ENCODE measurements around the gene AGBL1. TPM values are rescaled to one million over a fixed set of nuclear protein-coding genes. Genes with fewer than 3 reads are reported as not detected.

The AGBL1 gene
- total and polyA plus RNA-seq, 4 donors = 0.08 to 147 (median 4.7) TPM

DNA sequence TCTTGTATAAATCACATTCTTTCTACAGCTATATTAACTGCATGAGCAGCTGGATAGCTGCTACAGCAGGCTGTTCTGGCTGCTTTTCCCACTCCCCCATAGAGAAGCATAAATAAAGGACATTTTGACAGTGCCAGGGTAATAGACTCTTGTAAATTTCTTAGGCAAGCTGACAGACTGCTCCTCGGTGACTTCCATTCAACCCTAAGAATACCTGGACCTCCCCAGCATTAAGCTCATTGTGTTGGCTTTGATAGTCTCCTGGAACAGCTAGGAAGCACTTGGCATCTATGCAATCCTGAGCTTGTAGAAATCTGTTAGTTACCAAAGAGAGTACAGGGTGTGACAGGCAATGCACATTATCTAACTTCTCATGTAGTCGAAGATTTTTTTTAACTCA, 475.4 kb downstream of the AGBL1 start:
- peak; percentile 45 to 80 (median 71) for DNase-seq
- H3K36me3 ChIP-seq (ENCODE audit: control insufficient read depth in 4 of 4, insufficient read depth in 4 of 4, low read length in 4 of 4) = no peaks in the 10 kb centered on the region
- ATAC-seq (ENCODE audit: insufficient read depth, low FRiP score) = no peak
- no peaks in the 10 kb centered on the region for H3K9me3 ChIP-seq (ENCODE audit: control insufficient read depth in 4 of 4, insufficient read depth in 3 of 4, low read length in 3 of 4)
- H3K4me1 ChIP-seq (ENCODE audit: control insufficient read depth in 5 of 5, insufficient read depth in 5 of 5, low read length in 5 of 5) = peaks cover 0 to 14% (median 1%) of the 10 kb centered on the region in 5 donors
- H3K9ac ChIP-seq (ENCODE audit: insufficient read depth in 1 of 2, low read length in 2 of 2) = no peak overlapping the region
- TF ChIP-seq, protein P1, sequence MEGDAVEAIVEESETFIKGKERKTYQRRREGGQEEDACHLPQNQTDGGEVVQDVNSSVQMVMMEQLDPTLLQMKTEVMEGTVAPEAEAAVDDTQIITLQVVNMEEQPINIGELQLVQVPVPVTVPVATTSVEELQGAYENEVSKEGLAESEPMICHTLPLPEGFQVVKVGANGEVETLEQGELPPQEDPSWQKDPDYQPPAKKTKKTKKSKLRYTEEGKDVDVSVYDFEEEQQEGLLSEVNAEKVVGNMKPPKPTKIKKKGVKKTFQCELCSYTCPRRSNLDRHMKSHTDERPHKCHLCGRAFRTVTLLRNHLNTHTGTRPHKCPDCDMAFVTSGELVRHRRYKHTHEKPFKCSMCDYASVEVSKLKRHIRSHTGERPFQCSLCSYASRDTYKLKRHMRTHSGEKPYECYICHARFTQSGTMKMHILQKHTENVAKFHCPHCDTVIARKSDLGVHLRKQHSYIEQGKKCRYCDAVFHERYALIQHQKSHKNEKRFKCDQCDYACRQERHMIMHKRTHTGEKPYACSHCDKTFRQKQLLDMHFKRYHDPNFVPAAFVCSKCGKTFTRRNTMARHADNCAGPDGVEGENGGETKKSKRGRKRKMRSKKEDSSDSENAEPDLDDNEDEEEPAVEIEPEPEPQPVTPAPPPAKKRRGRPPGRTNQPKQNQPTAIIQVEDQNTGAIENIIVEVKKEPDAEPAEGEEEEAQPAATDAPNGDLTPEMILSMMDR (IDR thresholded peaks at IDR 0.05; ENCODE audit: control extremely low read depth, extremely low read depth) = no peak
- H3K27me3 ChIP-seq (ENCODE audit: control insufficient read depth in 3 of 3, insufficient read depth in 3 of 3, low read length in 2 of 3) = no peaks in the 10 kb centered on the region
- no peak overlapping the region for H3K4me3 ChIP-seq
- 56 to 70% methylated on average over 2 of the region's 2 CpGs for whole genome bisulfite sequencing, 2 donors
- H3K27ac ChIP-seq (ENCODE audit: low read depth in 1 of 2, low read length in 1 of 2) = no peak overlapping the region

DNA sequence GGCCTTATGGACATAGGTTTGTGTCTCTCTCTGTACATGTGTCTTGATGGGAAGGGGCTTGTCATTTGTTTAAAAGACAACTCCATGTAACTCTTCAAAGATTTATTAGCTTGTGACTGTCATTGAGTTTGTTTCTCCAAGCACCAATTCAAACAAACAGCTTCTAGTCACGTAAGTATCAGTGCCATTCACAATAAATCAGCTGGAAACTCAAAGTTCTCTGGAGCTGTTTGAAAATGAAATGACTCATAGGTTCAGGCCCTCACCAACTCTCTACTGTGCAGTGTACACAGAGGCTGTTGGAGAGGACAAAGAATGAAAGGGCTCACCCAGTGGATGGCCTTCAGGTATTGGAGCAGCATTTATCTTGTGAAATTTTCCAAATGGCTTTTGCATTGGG, 476.3 kb downstream of the AGBL1 start:
- TF ChIP-seq, protein P1 (IDR thresholded peaks at IDR 0.05; ENCODE audit: control extremely low read depth, extremely low read depth) = no peak
- WGBS, 2 donors = 28 to 51% methylated on average over 1 of the region's 1 CpG
- Histone ChIP-seq H3K4me1 (ENCODE audit: control insufficient read depth in 5 of 5, insufficient read depth in 5 of 5, low read length in 5 of 5) (peaks cover 0 to 14% (median 1%) of the 10 kb centered on the region in 5 donors), H3K4me3 (no peak overlapping the region), H3K27me3 (ENCODE audit: control insufficient read depth in 3 of 3, insufficient read depth in 3 of 3, low read length in 2 of 3) (no peaks in the 10 kb centered on the region), H3K36me3 (ENCODE audit: control insufficient read depth in 4 of 4, insufficient read depth in 4 of 4, low read length in 4 of 4) (no peaks in the 10 kb centered on the region), H3K9me3 (ENCODE audit: control insufficient read depth in 4 of 4, insufficient read depth in 3 of 4, low read length in 3 of 4) (no peaks in the 10 kb centered on the region), H3K9ac (ENCODE audit: insufficient read depth in 1 of 2, low read length in 2 of 2) (no peak overlapping the region), H3K27ac (ENCODE audit: low read depth in 1 of 2, low read length in 1 of 2) (no peak overlapping the region)
- ATAC-seq (ENCODE audit: insufficient read depth, low FRiP score) (peak; percentile 81), DNase-seq (peak in 2 of 3 donors; percentile 2 to 6)

DNA sequence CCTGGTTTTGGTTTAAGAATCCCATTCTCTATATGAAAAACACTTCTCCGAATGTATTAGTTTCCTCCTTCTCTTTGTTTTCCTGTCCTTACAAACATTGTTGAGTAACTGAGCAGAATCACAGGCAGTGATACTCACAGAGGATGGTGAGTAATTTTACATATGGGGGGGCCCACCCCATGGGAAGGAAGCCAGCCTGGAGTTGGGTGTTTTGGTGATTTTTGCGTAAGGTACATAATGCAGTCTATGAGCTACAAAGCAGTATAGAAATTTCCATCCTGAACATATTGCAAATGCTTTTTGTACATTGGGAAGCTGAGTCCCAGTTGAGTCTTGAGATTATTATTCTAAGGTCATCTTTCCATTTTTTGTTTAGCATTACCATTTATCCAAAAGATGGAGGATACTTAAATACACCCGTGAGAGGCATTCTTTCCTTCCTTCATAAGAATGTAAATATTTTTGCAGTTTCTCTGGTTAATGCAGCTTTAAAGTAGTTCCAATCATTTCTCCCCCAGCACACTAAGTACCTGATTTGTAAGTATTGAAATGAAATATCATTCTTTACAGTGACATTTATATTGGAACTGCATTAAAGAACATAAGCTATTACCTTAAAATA, 476.8 kb downstream of the AGBL1 start:
- no peak overlapping the region for H3K9ac ChIP-seq (ENCODE audit: insufficient read depth in 1 of 2, low read length in 2 of 2)
- DNase-seq = no peak
- H3K4me1 ChIP-seq (ENCODE audit: control insufficient read depth in 5 of 5, insufficient read depth in 5 of 5, low read length in 5 of 5) = peaks cover 0 to 14% (median 1%) of the 10 kb centered on the region in 5 donors
- 73 to 74% methylated on average over 3 of the region's 3 CpGs for whole genome bisulfite sequencing, 2 donors
- H3K9me3 ChIP-seq (ENCODE audit: control insufficient read depth in 4 of 4, insufficient read depth in 3 of 4, low read length in 3 of 4) = no peaks in the 10 kb centered on the region
- ATAC-seq (ENCODE audit: insufficient read depth, low FRiP score) = peak; percentile 14
- no peak overlapping the region for H3K4me3 ChIP-seq
- TF ChIP-seq, protein P1 (IDR thresholded peaks at IDR 0.05; ENCODE audit: control extremely low read depth, extremely low read depth) = no peak
- no peaks in the 10 kb centered on the region for H3K36me3 ChIP-seq (ENCODE audit: control insufficient read depth in 4 of 4, insufficient read depth in 4 of 4, low read length in 4 of 4)
- H3K27me3 ChIP-seq (ENCODE audit: control insufficient read depth in 3 of 3, insufficient read depth in 3 of 3, low read length in 2 of 3) = no peaks in the 10 kb centered on the region
- no peak overlapping the region for H3K27ac ChIP-seq (ENCODE audit: low read depth in 1 of 2, low read length in 1 of 2)
